Esophagus muscularis mucosa (tissue), 4 donors: ENCODE measurements around the gene TMEM132E. TPM values are rescaled to one million over a fixed set of nuclear protein-coding genes. Genes with fewer than 3 reads are reported as not detected.

Experiments used
- DNase-seq: peaks from one replicate; pipeline ENCODE4 v3.0.0-alpha.2; 2017; ENCODE audit errors: extremely low spot score
- H3K27ac ChIP-seq, 4 donors: fragments of 200-600 bp; sonication (generic); replicated peaks in 1 of 4; 1 replicate in 3 of 4; 2 replicates in 1 of 4; pipeline ENCODE4 v1.5.1; 2016 to 2019; ENCODE audit warnings: mild to moderate bottlenecking in 1 of 4
- H3K27me3 ChIP-seq, 4 donors: fragments of 200-600 bp; sonication (generic); one replicate each; pipeline versions ENCODE4 v1.5.1 to v1.6.0; 2016 to 2019
- H3K36me3 ChIP-seq, 4 donors: fragments of 200-600 bp; sonication (generic); one replicate each; pipeline ENCODE4 v1.5.1; 2016 to 2019
- H3K4me1 ChIP-seq, 4 donors: fragments of 200-600 bp; sonication (generic); one replicate each; pipeline ENCODE4 v1.5.1; 2016 to 2019
- H3K4me3 ChIP-seq, 4 donors: fragments of 200-600 bp; sonication (generic); 1 replicate in 2 of 4; 2 replicates in 2 of 4; pipeline ENCODE4 v1.5.1; 2016 to 2019; ENCODE audit warnings: mild to moderate bottlenecking in 4 of 4, moderate library complexity in 1 of 4
- H3K9me3 ChIP-seq, 4 donors: fragments of 200-600 bp; sonication (generic); 1 replicate in 3 of 4; 2 replicates in 1 of 4; pipeline ENCODE4 v1.5.1; 2016 to 2019
- CTCF ChIP-seq, 3 experiments: fragments of 200-600 bp in 2 of 3; fragments of 450-650 bp in 1 of 3; sonication (generic) in 2 of 3; IDR thresholded peaks; one replicate each; pipeline ENCODE4 v1.5.1; 2017 to 2019; ENCODE audit warnings: antibody characterized with exemption in 3 of 3, mild to moderate bottlenecking in 2 of 3, moderate library complexity in 1 of 3
- EP300 ChIP-seq: sonication (generic); formaldehyde crosslinking; IDR thresholded peaks from one replicate; pipeline ENCODE4 v1.6.1; 2017; ENCODE audit warnings: antibody characterized with exemption
- POLR2A ChIP-seq: fragments of 450-650 bp; IDR thresholded peaks from one replicate; pipeline ENCODE4 v1.6.1; 2017; ENCODE audit warnings: antibody characterized with exemption, moderate library complexity, mild to moderate bottlenecking, low read depth
- POLR2AphosphoS5 ChIP-seq, 2 donors: sonication (generic); formaldehyde crosslinking; IDR thresholded peaks; one replicate each; pipeline ENCODE4 v1.6.1; 2017; ENCODE audit warnings: antibody characterized with exemption in 2 of 2
- WGBS: methylation state at CpG from one replicate; pipeline ENCODE4 v1.1.5; 2018; 5-methylcytosine and 5-hydroxymethylcytosine counted together
- intact Hi-C: fragments of 100-400 bp; cut with DNase I; formaldehyde crosslinking; loops from one replicate; pipeline ENCODE4 v1.15.1; 2023
- total RNA-seq, 4 donors: library from RNA; depleted of rRNA; stranded (reverse); fragments of >200 nt; gene quantifications; one replicate each; pipeline versions ENCODE4 v1.1.0 to v1.2.1, GENCODE V29; 2016

TMEM132E gene
- total RNA-seq, 4 donors from 2014 or later = under 0.01 to 0.06 TPM; not detected in 2

- H3K4me1 ChIP-seq = no peaks in the 10 kb centered on the region
- no peak overlapping the region for H3K4me3 ChIP-seq
- WGBS = 63% methylated on average over 3 of the region's 3 CpGs
- DNase-seq = no peak
- no peak overlapping the region for H3K27ac ChIP-seq
- peaks cover 0 to 70% (median 0%) of the 10 kb centered on the region in 4 donors for H3K27me3 ChIP-seq
- no peaks in the 10 kb centered on the region for H3K36me3 ChIP-seq
- intact Hi-C loops = no loop called here
- TF ChIP-seq EP300 (no peak), CTCF (IDR thresholded peaks at IDR 0.05) (no peak), POLR2AphosphoS5 (IDR thresholded peaks at IDR 0.05) (no peak), POLR2A (no peak)
- no peaks in the 10 kb centered on the region for H3K9me3 ChIP-seq
These were observed 65.7 kb downstream of the TMEM132E start for GRCh38 chr17:34644941-34645550.

GRCh38 chr17:34645594-34645993 lies 66.2 kb downstream of the TMEM132E start:
- Histone ChIP-seq H3K4me3 (no peak overlapping the region), H3K27ac (no peak overlapping the region), H3K27me3 (peaks cover 0 to 65% (median 0%) of the 10 kb centered on the region in 4 donors), H3K9me3 (no peaks in the 10 kb centered on the region), H3K36me3 (no peaks in the 10 kb centered on the region), H3K4me1 (no peaks in the 10 kb centered on the region)
- intact Hi-C loops = no loop called here
- TF ChIP-seq POLR2A = no peak
- TF ChIP-seq EP300 = no peak
- no peak for TF ChIP-seq POLR2AphosphoS5 (IDR thresholded peaks at IDR 0.05)
- no peak for TF ChIP-seq CTCF (IDR thresholded peaks at IDR 0.05)
- DNase-seq = no peak
- WGBS = 7% methylated on average over 3 of the region's 3 CpGs

DNA sequence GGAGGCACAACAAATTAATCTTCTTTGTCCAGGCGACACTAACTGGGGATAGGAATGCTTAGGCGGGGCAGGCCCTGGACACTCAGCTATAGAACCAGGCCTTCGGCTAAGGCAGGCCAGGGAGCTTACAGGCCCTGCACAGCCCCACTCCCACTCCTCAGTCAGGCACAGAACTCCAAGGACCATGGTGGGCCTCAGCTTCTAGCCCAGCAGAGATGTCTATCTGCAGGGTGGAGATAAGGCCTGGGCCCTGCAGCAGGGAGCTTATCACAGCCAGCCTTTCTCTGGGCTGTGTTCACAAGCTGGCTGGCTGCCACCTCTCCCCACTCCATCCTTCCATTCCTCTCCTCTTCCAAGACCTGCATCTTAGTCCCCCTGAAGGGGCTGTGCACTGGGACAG lies 68.1 kb downstream of the TMEM132E start:
- H3K27me3 ChIP-seq = peaks cover 0 to 62% (median 0%) of the 10 kb centered on the region in 4 donors
- H3K4me1 ChIP-seq = no peaks in the 10 kb centered on the region
- H3K36me3 ChIP-seq = no peaks in the 10 kb centered on the region
- WGBS = 98% methylated on average over 3 of the region's 3 CpGs
- TF ChIP-seq EP300 (no peak), CTCF (IDR thresholded peaks at IDR 0.05) (no peak), POLR2A (no peak), POLR2AphosphoS5 (IDR thresholded peaks at IDR 0.05) (no peak)
- H3K4me3 ChIP-seq = no peak overlapping the region
- no peak overlapping the region for H3K27ac ChIP-seq
- H3K9me3 ChIP-seq = no peaks in the 10 kb centered on the region
- DNase-seq = no peak
- intact Hi-C loops = no loop called here

GRCh38 chr17:34650051-34650750 lies 70.8 kb downstream of the TMEM132E start:
- WGBS = 68% methylated on average over 5 of the region's 5 CpGs
- TF ChIP-seq POLR2AphosphoS5 (IDR thresholded peaks at IDR 0.05) = no peak
- TF ChIP-seq CTCF (IDR thresholded peaks at IDR 0.05) = no peak
- TF ChIP-seq EP300 = no peak
- no peak for TF ChIP-seq POLR2A
- Histone ChIP-seq H3K4me1 (no peaks in the 10 kb centered on the region), H3K4me3 (no peak overlapping the region), H3K27ac (no peak overlapping the region), H3K9me3 (no peaks in the 10 kb centered on the region), H3K27me3 (peaks cover 0 to 58% (median 0%) of the 10 kb centered on the region in 4 donors), H3K36me3 (no peaks in the 10 kb centered on the region)
- intact Hi-C loops = no loop called here
- DNase-seq = no peak
